ENCODE data around the gene GPATCH4.

GRCh38 chr1:156648496-156648895 lies 47.2 kb upstream of the GPATCH4 start:
- TF ChIP-seq CTCF (IDR thresholded peaks at IDR 0.05) (no peak), ZFX (IDR thresholded peaks at IDR 0.05; ENCODE audit: borderline replicate concordance) (no peak)

All from 22Rv1 (cell line).